Measurements from ENCODE around the gene GNPAT. TPM values are rescaled to one million over a fixed set of nuclear protein-coding genes. Genes with fewer than 3 reads are reported as not detected.

Gene GNPAT
- total RNA-seq, 1 donor from 2014 or later = 85.0 TPM

DNA sequence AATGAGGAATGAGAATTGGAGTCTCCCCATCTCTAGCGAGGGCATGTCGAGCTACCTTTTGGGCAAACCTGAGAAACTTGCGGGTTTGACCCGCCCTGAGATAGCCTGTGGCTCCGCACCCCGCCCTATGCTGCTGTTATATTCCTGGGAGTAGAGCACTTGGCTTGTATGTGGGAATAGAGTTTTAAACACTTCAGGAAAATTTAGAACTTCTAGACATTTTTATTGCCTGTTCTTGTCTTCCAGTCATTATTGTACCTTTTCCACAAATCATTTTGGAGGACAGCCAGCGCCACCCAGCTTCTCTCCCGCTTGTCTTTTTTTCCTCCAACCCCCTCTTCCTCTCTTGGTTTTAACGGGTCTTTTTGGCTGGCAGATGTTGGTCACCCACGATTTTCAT lies 738 bp downstream of the GNPAT start:
- peak; percentile 20 for DNase-seq (ENCODE audit: low read depth)

GRCh38 chr1:231242516-231243198 lies 1.6 kb downstream of the GNPAT start:
- no peak for DNase-seq (ENCODE audit: low read depth)

DNA sequence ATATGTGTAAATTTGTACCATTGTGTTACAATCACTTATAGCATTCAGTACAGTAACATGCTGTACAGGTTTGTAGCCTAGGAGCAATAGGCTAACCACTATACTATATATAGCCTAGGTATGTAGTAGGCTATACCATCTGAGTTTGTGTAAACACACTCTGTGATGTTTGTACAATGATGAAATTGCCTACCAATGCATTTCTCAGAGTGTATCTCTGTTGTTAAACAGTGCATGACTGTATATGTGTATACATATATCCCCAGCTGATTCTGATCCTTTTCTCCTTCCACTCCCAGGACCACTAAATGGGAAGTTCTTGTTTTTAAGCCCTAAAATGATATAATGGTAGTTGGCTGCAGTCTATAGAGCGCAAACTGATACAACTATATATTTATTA lies 7.8 kb downstream of the GNPAT start:
- DNase-seq (ENCODE audit: low read depth) = no peak

DNA sequence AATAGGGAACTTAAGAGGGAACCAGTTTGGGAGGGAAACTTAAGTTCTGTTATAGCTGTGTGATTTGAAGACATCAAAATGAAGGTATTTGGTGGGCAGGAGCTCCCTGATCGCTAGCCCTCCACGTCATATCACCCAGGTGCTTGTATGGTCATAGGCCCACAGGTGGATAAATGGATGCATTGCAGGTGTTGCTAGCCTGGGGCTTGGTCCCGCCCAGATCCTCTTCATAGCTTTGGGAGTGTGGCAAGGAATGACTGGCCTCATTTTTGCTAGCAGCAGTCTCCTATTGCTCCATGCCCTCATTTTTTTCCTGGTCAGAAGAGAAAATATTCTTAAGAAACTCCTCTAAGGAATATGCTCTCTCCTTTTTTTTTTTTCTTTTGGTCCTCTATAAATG lies 11.3 kb downstream of the GNPAT start:
- DNase-seq (ENCODE audit: low read depth) = no peak

DNA sequence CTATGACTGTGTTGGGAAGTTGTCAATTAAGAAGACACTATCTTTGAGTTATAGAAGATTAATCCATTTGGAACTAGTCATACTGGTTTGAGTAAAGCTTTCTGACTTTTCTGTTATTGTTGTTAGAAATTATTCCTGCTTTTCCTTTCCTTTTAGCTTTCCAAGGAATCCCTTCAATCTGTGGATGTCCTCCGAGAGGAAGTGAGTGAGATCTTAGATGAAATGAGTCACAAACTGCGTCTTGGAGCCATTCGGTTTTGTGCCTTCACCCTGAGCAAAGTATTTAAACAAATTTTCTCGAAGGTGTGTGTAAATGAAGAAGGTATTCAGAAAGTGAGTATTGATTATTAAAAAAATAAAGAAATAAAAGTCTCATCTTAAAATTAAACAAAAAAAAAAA lies 19.3 kb downstream of the GNPAT start:
- DNase-seq (ENCODE audit: low read depth) = no peak

DNA sequence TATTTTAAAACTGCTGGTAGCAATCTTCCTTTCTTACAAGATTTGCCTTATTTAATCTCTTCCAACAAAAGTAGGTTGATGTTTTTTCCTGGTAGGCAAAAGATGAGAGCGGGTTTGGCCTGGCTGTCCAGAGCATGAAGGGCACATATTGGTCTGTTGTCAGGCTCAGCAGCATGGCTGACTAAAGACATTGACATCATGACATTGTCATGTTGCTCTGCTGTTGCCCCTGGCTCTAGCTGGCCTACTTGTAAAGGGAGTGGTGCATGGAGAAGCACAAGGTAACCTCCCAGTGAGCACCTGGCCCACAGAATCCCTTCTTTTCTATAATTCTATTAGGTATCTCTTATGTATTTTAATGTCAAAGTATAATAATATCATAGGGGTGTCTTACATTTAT lies 23.6 kb downstream of the GNPAT start:
- peak; percentile 10 for DNase-seq (ENCODE audit: low read depth)

DNA sequence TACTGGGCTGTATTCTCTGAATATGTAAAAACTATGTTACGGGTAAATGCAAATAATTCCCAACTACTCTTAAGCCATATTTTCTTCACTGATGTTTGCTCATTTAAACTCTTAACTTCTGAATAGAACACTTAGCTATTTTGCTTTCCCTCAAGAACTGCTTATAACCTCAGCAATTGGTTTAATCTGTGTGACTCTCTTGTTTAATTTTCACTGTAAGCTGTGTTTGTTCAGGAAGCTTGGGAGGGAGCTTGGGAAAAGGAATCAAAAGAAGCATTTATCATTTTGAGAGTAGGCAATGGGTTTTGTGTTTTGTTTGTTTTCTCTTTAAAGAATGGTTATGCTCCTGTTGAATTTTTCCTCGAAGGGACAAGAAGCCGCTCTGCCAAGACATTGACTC lies 24.4 kb downstream of the GNPAT start:
- DNase-seq (ENCODE audit: low read depth) = no peak

- no peak for DNase-seq (ENCODE audit: low read depth)
Observed at GRCh38 chr1:231266811-231267322, 25.9 kb downstream of the GNPAT start.

- DNase-seq (ENCODE audit: low read depth) = no peak
Observed at GRCh38 chr1:231272173-231272572, 31.2 kb downstream of the GNPAT start.

DNA sequence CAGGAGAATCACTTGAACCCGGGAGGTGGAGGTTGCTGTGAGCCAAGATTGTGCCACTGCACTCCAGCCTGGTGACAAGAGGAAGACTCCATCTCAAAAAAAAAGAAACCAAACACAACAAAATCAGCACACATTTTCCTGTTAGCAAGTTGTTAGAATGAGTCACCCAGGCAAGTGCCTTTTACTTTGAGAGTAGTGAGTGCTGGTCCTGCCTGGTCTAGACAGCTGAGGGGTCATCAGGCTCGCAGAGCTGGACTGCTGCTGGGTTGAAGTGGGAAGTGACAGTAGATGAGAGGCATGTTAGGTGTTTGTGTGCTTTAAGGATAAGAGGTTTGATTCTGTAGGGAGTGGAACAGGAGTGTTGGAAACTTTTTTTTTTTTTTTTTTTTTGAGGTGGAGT lies 31.9 kb downstream of the GNPAT start:
- peak; percentile 4 for DNase-seq (ENCODE audit: low read depth)

DNA sequence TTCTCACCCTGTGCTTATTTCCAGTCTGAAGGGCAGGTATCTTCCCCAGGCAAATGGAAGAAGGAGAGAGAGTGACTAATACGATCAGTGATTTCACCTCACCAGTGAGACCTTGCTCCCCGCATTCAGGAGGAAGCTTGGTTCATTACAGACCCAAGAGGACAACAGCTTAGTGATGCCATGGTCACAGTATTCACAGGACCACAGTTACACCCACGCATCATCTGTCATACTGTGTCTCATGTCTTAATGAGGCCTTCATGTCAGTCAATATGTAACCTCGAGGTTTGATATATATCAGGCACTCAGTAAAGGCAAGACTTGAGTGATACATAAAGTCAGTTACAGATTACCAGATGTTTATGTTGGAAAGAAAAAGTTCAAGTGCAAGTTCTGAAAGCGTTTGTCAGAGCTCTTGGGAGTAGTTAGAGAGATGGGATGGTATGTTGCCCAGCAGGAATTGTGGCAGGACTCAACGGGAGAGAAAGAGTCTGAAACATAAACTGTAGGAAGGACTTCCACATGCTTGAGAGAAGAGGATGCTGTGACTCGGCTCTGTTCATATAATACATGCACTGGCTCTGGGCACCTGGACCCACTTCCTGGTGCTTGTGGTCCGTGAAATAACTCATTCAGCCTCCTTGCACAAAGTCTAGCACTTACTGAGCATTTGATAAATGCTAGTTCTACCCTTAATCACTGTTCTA lies 33.3 kb downstream of the GNPAT start:
- DNase-seq (ENCODE audit: low read depth) = no peak

DNA sequence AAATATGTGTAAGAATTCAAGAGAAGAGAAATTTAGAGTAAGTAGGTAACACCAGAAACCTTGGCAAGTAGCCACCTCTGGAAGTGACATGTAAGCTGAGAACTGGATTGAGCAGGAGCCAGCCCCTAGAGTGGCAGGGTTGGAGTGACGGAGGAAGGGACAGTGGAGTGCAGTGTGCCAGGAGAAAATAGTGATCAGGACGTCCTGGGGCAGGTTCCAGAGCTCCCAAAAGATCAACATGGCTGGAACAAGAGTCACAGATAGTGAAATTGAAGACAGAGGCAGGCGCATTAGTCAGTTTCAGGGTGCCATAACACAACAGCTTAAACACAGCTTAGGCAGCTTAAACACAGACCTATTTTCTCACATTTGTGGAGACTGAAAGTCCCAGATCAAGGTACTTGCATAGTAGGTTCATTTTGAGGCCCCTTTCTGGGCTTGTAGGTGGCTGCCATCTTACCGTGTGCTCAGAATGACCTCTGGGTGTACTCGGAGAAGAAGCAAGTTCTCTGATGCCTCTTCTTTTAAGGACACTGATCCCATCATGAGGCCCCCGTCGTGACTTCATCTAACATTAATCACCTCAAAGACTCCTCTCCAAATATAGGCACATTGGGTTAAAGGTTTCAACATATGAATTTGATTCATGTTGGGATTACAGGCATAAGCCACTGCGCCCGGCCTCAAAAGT lies 37.2 kb downstream of the GNPAT start:
- DNase-seq (ENCODE audit: low read depth) = peak; percentile 24

GRCh38 chr1:231279081-231279480 lies 38.1 kb downstream of the GNPAT start:
- DNase-seq (ENCODE audit: low read depth) = no peak

DNA sequence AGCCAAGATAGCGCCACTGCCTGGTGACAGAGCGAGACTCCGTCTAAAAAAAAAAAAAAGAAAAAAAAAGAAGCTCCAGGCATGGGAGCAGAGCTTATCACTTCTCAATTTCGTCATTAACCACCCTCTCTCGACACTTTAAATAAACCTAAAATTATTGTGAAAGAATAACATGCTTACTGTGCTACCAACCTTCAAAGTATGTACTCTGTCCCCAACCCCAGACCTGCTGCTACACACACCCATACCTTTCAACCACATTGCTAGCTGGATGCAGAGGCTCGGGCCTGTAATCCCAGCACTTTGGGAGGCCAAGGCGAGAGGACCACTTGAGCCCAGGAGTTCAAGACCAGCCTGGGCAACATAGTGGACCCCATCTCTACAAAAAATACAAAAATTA lies 38.7 kb downstream of the GNPAT start:
- DNase-seq (ENCODE audit: low read depth) = no peak

GRCh38 chr1:231284441-231284840 lies 43.4 kb downstream of the GNPAT start:
- DNase-seq (ENCODE audit: low read depth) = no peak

DNA sequence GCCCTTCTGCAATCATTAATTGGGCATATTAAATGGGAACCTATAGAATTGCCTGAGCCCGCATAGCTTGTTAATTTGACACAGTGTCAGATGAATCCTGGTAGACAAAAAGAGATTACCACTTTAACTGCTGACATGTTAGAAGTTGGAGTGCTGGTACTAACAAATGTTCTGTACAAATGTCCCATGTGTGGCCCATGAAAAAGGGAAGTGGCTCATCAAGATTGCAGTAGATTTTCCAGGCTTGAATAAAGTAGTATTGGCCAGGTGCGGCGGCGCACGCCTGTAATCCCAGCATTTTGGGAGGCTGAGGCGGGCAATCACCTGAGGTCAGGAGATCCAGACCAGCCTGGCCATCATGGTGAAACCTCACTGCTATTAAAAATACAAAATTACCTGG lies 45.6 kb downstream of the GNPAT start:
- DNase-seq (ENCODE audit: low read depth) = no peak

- DNase-seq (ENCODE audit: low read depth) = no peak
Observed at GRCh38 chr1:231295938-231296337, 54.9 kb downstream of the GNPAT start.

DNA sequence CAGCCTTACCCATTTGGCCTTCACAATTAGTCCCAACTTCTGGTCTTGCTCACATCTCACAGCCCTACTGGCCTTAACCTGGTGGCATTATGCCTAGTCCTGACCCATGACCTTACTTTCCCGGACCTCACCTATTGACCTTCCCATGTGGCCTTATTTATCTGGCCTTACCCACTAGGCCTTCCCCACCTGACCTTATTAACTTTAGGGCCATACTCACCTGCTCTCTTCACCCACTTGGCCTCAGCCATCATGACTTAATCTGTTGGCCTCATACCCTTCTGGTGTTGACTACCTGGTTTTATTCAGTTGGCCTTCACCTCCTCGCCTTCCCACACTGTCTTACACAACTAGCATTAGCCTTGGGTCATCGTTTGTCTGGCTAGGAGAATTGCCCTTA lies 61.0 kb downstream of the GNPAT start:
- no peak for DNase-seq (ENCODE audit: low read depth)

DNA sequence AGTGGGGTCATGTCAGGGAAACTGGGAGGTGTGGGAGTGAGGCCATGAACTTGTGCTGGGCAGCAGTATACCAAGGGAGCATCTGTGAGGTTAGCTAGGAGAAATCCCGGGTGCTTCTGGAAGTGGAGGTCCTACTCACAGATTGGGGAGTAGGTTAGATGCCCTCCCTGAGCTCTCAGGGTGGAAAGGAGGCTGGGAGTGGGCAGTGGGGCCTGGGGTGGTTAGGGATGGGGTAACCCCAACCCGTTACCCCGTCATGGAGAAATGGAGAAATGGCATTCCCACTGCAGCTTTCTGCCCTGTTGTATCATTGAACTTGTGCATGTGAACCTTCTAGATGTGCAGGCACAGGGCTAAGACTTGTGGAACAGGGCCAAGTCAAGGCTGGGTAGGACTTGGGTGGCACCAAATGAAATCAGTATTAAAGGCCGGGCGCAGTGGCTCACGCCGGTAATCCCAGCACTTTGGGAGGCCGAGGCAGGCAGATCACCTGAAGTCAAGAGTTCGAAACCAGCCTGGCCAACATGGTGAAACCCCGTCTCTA lies 69.5 kb downstream of the GNPAT start:
- DNase-seq (ENCODE audit: low read depth) = no peak

- no peak for DNase-seq (ENCODE audit: low read depth)
Observed at GRCh38 chr1:231311720-231312431, 70.9 kb downstream of the GNPAT start.

DNA sequence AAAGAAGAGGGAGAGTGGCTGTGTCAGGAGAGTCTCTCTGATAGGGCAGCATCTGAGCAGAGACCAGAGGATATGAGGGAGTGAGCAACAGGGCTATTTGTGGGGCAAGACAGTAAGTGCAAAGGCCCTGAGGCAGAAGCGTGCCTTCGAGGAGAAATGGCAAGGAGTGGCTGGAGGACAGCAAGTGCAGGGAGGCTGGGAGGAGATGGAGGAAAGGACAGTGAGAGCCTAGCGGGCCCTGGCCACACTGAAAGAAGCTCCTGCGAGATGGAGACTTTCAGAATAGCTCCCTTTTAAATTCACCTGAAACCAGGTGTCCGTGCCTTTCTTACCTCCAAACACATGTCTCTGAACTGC lies 71.4 kb downstream of the GNPAT start:
- no peak for DNase-seq (ENCODE audit: low read depth)

Measured in myocyte (in vitro differentiated cells).